HG03575 (cell line): ENCODE data around the gene ZNF25.
"Not testable (repeated sequence)": the region's sequence is repeated elsewhere in the genome, so short reads cannot be mapped to it uniquely, and the experiment has no call there.

ENCODE experiments used
- ATAC-seq: cut with Tn5 transposase; IDR thresholded peaks from one replicate; pipeline ENCODE4 v1.9.1; 2021; ENCODE audit not compliant: unreplicated experiment, insufficient number of reproducible peaks, low FRiP score; ENCODE audit errors: extremely low read depth

The ZNF25 gene

DNA sequence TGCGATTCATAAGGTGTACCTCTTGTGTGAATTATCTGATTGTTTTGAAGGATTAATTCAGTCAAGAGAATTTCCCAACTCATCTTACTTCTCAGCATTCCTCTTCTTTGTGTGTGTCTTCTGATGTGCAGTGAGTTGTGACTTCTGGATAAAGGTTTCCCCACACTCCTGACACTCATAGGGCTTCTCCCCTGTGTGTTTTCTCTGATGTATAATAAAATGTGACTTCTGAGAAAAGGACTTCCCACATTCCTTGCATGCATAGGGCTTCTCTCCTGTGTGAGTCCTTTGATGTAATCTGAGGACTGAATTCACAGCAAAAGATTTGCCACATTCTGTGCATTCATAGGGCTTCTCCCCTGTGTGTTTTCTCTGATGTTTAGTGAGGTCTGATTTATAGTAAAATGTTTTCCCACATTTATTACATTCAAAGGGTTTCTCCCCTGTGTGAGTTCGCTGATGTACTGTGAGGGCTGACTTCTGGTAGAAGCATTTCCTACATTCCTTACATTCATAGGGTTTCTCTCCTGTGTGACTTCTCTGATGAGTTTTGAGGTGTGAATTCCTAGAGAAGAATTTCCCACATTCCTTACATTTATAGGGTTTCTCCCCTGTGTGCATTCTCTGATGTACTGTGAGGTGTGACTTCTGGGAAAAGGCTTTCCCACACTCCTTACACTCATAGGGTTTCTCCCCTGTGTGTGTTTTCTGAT lies 24.2 kb downstream of the ZNF25 start:
- no peak for ATAC-seq

DNA sequence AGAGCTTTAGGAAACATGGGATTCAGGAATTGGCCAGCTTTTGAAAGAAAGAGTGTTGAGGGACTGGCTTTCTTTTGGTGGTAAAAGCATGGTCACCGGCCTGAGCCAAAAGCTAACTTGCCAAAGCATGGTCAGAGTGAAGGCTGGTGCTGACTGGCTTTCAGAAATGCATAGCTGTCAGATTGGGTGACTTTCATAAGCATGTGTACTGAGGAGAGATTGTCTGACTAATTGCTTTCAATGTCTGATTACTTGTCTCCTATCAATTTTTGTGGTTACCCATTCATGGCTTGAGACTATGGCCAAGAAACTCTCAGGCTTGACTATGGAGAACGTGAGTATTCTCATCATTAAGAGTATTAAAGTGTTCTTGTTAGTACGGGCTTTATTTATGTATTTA lies 28.2 kb downstream of the ZNF25 start:
- no peak for ATAC-seq

DNA sequence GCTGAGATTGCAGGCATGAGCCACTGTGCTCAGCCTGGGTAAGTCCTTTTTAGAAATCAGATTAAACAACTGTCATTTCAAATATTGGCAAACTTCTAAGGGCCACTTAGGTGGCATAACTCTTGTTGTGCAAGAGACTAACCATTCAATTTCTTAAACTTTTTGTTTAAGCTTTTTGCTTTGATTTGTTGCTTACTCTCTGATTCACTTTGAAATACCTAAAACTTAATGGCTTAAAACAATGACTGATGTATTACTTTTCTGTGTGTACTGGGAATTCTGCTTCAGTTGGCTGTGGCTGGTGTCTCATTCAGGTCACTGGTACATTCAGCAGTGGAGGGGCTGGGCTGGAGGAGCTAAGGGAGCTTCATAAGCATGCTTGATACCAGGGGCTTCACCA lies 28.9 kb downstream of the ZNF25 start:
- no peak for ATAC-seq

DNA sequence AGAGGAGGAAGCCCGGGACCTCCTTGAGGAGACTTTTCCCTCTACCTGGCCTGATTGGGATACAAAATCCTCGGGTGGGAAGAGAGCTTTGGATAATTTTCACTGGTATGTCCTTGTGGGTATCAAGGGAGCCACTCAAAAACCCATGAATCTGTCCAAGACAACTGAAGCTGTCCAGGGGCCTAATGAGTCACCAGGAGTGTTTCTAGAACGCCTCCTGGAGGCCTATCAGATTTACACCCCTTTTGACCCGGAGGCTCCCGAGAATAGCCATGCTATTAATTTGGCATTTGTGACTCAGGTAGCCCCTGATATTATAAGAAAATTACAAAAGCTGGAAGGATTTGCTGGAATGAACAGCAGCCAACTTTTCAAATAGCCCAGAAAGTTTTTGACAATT lies 38.6 kb downstream of the ZNF25 start:
- no peak for ATAC-seq

DNA sequence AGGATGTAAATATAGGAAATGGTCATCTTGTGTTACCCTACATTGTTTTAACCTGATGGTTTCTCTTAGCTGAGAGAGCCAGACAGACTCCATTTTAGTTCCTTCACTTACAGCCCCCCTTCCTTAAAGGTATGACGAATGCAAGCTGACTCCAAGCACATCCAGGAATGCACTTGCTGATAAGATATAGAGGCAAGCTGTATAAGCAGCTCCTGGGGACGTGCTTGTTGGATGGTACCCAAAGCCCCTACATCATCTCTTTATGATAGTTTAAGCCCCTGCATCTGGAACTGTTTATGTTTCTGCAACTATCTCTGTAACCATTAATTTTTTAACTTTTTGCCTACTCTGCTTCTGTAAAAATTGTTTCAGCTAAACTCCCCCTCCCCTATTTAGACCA lies 41.7 kb downstream of the ZNF25 start:
- no peak for ATAC-seq

DNA sequence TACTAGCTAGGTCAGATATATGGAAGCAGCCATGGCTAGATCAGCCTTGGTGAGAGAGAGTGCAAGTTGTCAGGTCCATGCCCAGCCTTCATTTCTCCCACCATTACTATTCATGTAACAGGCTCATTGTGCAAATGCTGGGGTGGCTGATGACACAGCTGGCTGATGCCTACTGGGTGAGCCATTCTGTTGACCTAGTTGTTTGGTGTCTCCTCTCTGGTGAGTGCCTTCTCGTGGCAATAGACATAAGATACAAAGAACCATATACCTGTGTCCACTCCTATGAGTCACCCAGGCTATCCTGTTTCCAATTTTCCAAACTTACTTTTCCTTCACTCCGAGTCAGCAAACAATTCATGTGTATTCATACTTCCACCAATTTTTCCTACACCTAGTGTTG lies 46.0 kb downstream of the ZNF25 start:
- no peak for ATAC-seq

DNA sequence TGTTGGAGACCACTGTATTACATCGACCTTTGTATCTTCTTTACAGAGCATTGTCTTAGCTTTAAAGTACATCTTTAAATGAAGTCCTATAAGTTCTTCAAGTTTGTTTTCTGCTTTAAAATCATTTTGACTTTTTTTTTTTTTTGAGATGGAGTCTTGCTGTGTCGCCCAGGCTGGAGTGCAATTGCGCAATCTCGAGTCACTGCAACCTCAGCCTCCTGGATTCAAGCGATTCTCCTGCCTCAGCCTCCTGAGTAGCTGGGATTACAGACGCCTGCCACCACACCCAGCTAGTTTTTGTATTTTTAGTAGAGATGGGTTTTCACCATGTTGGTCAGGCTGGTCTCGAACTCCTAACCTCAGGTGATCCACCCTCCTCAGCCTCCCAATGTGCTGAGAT lies 68.3 kb downstream of the ZNF25 start:
- ATAC-seq = not testable (repeated sequence)

DNA sequence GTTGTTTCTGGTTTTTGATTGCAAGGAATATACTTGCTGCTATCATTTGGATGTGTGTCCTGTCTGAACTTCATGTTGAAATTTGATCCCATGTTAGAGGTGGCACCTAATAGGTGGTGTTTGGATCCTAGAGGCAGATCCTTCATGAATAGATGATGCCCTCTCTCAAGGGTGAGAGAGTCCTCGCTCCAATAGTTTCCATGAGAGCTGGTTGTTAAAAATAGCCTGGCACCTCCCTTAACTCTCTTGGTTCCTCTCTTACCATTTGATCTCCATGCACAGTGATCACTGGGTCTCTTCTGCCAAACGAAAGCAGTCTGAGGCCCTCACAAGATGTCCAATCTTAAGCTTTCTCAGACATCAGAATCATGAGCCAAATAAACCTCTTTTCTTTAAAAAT lies 70.1 kb downstream of the ZNF25 start:
- ATAC-seq = no peak
